B cell (primary cell): ENCODE data around the gene CDK4.

ENCODE experiments used
- EZH2 ChIP-seq: IDR thresholded peaks from 2 replicates; pipeline ENCODE4 v1.6.1; 2012; ENCODE audit warnings: borderline replicate concordance, low read depth, mild to moderate bottlenecking, moderate library complexity, low read length; ENCODE audit not compliant: insufficient read depth, poor library complexity, severe bottlenecking
- TF ChIP-seq, protein P1 (sequence below): fragments of 200-600 bp; IDR thresholded peaks from one replicate; pipeline ENCODE4 v1.8.0; 2022; ENCODE audit warnings: antibody characterized with exemption, mild to moderate bottlenecking

GRCh38 chr12:57735952-57736740 is 16.0 kb downstream of the CDK4 start:
- TF ChIP-seq, protein P1, sequence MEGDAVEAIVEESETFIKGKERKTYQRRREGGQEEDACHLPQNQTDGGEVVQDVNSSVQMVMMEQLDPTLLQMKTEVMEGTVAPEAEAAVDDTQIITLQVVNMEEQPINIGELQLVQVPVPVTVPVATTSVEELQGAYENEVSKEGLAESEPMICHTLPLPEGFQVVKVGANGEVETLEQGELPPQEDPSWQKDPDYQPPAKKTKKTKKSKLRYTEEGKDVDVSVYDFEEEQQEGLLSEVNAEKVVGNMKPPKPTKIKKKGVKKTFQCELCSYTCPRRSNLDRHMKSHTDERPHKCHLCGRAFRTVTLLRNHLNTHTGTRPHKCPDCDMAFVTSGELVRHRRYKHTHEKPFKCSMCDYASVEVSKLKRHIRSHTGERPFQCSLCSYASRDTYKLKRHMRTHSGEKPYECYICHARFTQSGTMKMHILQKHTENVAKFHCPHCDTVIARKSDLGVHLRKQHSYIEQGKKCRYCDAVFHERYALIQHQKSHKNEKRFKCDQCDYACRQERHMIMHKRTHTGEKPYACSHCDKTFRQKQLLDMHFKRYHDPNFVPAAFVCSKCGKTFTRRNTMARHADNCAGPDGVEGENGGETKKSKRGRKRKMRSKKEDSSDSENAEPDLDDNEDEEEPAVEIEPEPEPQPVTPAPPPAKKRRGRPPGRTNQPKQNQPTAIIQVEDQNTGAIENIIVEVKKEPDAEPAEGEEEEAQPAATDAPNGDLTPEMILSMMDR, result no peak
- TF ChIP-seq EZH2, result no peak
